Epithelial cell of esophagus (primary cell): ENCODE data around the gene DNAH3.

ENCODE experiments used
- DNase-seq: peaks from one replicate; pipeline ENCODE4 v3.0.0; 2010; ENCODE audit warnings: low read depth
- H3K4me3 ChIP-seq: 2 replicates; pipeline ENCODE4 v1.5.1; 2011; ENCODE audit warnings: mild to moderate bottlenecking, low read length, control low read depth
- CTCF ChIP-seq: IDR thresholded peaks from 2 replicates; pipeline ENCODE4 v1.5.1; 2011; ENCODE audit warnings: low read depth, mild to moderate bottlenecking, low read length, control low read depth, inconsistent platforms; ENCODE audit not compliant: insufficient read depth; ENCODE audit errors: missing control alignments

DNAH3 gene

DNA sequence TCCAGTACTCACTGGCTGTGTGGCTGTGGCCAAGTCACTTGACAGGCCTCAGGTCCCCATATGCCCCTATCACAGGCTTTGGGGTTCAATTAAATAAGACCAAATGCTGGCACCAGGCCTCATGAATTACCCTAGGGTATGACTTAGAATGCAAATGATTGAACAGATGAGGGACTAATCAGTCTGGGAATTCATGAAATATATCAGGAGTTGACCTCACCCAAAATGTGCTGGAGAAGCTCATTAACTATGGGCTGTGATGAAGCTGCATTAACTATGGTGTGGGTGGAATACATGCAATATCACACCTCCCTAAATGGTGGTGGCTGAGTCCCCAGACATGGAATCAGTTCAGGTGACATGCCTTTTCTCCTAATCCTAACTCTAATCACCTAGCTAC lies 72.1 kb downstream of the DNAH3 start:
- no peak for DNase-seq
- TF ChIP-seq CTCF: no peak
- H3K4me3 ChIP-seq: no peak overlapping the region

DNA sequence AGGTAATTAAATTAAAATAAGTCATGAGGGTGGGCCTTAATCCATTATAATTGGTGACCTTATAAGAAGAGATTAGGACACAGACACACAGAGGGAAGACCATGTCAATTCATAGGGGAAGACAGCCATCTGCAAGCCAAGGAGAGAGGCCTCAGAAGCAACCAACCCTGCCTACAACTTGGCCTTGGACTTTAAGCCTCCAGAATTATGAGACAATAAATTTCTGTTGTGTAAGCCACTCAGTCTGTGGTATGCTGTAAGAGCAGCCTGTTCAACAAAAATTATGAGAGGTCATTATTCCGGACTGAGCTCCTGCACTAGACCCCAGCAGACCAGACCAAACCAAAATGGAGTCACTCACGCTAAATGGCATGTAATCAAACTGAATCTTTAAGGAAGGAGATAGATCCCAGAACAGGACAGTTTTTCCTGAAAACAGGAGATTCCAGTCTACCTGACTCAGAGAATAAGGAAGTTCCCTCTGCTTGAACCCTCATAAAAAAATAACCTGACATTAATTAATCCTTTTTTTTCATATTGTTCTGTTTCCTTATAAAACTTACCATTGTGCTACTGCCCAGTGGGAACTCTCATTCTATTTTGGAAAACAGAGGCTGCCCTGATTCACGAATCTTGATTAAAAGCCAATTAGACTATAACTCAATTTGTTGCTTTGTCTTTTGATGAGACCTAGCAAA lies 74.3 kb downstream of the DNAH3 start:
- no peak for DNase-seq
- H3K4me3 ChIP-seq: no peak overlapping the region
- TF ChIP-seq CTCF: no peak

DNA sequence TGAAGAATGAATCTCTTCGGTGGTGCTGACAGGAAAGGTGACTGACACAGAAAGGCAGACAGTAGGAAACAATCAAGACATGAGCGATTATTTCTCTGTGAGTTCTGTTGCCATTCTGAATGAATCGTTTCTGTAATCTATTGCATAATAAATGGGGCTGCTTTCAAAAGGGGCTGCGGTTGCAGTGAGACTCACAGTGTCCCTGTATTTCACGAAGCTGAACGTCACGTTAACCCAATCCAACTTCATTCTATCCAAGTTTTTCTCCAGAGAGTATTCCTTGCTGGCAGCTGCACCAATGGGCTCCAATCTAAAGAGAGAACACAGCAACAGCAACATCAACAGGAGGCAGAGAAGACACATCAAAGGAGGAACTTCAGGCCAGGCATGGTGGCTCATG lies 75.4 kb downstream of the DNAH3 start:
- TF ChIP-seq CTCF: no peak
- no peak for DNase-seq

DNA sequence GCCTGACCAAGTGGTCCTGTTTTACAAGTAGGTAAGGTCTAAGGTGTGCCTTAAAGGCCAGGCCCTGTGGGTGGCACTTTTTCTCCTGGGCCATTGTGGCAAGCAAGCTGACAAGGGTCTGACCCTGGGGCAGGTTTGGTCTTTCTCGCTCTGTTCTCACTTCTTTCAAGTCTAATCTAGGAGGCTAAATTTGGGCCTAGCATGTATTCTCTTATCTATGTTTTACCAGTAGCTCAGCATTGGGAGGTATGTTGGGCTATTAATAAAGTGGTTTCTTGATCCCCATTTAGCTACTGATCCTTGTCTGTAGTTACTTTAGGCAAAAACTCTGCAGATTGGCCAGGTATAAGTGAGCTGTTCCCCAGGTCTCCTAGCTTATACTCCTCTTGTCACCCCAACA lies 77.7 kb downstream of the DNAH3 start:
- TF ChIP-seq CTCF: no peak
- DNase-seq: no peak
- H3K4me3 ChIP-seq: no peak overlapping the region

More for the DNA sequence above, 75.4 kb downstream of the DNAH3 start:
- no peak overlapping the region for H3K4me3 ChIP-seq

GRCh38 chr16:21071741-21072140 lies 78.9 kb downstream of the DNAH3 start:
- peak; percentile 42 for DNase-seq
- H3K4me3 ChIP-seq: no peak overlapping the region
- no peak for TF ChIP-seq CTCF

- DNase-seq: no peak
- no peak for TF ChIP-seq CTCF
- no peak overlapping the region for H3K4me3 ChIP-seq
Observed at GRCh38 chr16:21070564-21070963, 80.1 kb downstream of the DNAH3 start.

- no peak for DNase-seq
- TF ChIP-seq CTCF: no peak
Observed at GRCh38 chr16:21069986-21070385, 80.7 kb downstream of the DNAH3 start.

More at GRCh38 chr16:21069986-21070385, 80.7 kb downstream of the DNAH3 start:
- no peak overlapping the region for H3K4me3 ChIP-seq
